Measurements from ENCODE around the gene HAND2. TPM values are rescaled to one million over a fixed set of nuclear protein-coding genes. Genes with fewer than 3 reads are reported as not detected.

HAND2 gene
- total and polyA plus RNA-seq, 2 donors: 1.2 to 1.4 TPM

Other genes starting within 250 kb of the HAND2 start
- gene HMGB2, start 195.9 kb downstream of the HAND2 start, total RNA-seq: 671 TPM
- gene HMGB2, start 195.9 kb downstream of the HAND2 start, polyA plus RNA-seq: 475 TPM
- 23.8 TPM for gene SAP30, start 159.3 kb downstream of the HAND2 start, total RNA-seq
- 15.5 TPM for gene SAP30, start 159.3 kb downstream of the HAND2 start, polyA plus RNA-seq
- 0.05 TPM for gene SCRG1, start 131.1 kb downstream of the HAND2 start, total RNA-seq
- 0.39 TPM for gene SCRG1, start 131.1 kb downstream of the HAND2 start, polyA plus RNA-seq